ENCODE measurements around the gene SKAP1.

SKAP1 gene

GRCh38 chr17:48125829-48126531 lies 304.0 kb downstream of the SKAP1 start:
- Histone ChIP-seq H4K20me1 (peaks cover 0 to 69% (median 10%) of the 10 kb centered on the region in 11 experiments; a peak in 12 of 22 replicates), H3K36me3 (peaks cover 32 to 69% (median 58%) of the 10 kb centered on the region in 11 experiments), H3K9me3 (replicated peaks in 1 of 11) (no peaks in the 10 kb centered on the region), H3K27me3 (0 out of 22 replicates have a peak, but pooled peaks cover 0 to 4% (median 0%) of the 10 kb centered on the region in 11 experiments), H3K27ac (no peak overlapping the region), H3K4me1 (peaks cover 21 to 33% (median 26%) of the 10 kb centered on the region in 10 experiments), H3K9ac (peak overlapping the region in 3 of 11 experiments; percentile 15 to 59 (median 22); a peak in 5 of 22 replicates), H3K4me2 (peak overlapping the region; percentile 10 to 60 (median 43); a peak in 18 of 22 replicates), H3K4me3 (no peak overlapping the region)
- no peak for TF ChIP-seq Cebpa-rat (IDR thresholded peaks at IDR 0.05)

DNA sequence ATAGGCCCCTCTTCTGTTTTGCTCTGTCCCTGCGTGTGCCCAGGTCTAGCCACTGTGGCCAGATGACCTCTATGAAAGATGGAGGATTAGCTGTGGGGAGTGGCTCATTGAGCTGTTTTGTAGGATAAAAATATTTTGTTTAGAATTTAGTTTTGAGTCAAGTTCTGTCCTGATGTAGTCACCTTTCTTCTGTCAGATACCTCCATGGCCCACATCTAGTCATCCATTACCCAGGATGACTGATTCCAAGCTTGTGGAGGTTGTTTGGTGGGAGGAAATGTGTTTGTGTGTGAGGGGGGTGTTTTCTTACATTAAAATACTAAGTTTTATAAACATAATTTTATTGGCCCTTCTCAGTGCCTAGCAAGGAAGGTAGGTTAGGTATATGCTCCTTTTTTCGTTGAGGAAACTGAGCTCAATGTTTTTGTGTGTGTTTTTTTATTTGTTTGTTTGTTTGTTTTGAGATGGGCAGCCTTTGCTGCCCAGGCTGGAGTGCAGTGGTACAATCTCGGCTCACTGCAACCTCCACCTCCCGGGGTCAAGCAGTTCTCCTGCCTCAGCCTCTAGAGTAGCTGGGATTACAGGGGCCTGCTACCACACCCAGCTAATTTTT lies 306.1 kb downstream of the SKAP1 start:
- H3K4me2 ChIP-seq, result no peak overlapping the region
- no peak overlapping the region for H3K4me3 ChIP-seq
- H4K20me1 ChIP-seq, result peaks cover 2 to 81% (median 10%) of the 10 kb centered on the region in 11 experiments; a peak in 12 of 22 replicates
- no peaks in the 10 kb centered on the region for H3K9me3 ChIP-seq (replicated peaks in 1 of 11)
- no peak for TF ChIP-seq Cebpa-rat (IDR thresholded peaks at IDR 0.05)
- H3K9ac ChIP-seq, result no peak overlapping the region
- 0 out of 22 replicates have a peak, but pooled peaks cover 0 to 4% (median 0%) of the 10 kb centered on the region in 11 experiments for H3K27me3 ChIP-seq
- peaks cover 48 to 90% (median 76%) of the 10 kb centered on the region in 11 experiments for H3K36me3 ChIP-seq
- H3K27ac ChIP-seq, result no peak overlapping the region
- peaks cover 21 to 33% (median 26%) of the 10 kb centered on the region in 10 experiments for H3K4me1 ChIP-seq

DNA sequence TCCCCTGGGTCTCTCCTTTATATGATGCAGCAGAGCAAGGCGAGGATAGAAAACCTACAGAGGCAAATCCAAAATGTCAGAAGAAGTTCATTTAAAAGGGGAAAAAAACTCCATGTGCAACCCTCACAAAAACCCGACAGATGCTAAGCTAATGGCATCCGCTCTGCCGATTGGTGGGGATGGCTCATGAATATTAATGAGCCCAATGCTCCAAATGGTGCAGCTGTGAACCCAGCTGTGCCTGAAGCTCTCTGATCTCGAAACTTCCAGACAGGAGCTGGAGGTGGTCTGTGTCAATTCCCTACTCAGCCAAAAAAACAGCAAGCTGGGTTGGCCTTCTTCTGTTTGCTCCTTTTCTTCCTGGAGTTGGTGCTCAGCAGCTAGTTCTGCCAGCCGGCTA lies 306.9 kb downstream of the SKAP1 start:
- H4K20me1 ChIP-seq, result peaks cover 3 to 89% (median 14%) of the 10 kb centered on the region in 11 experiments; a peak in 13 of 22 replicates
- peaks cover 21 to 33% (median 26%) of the 10 kb centered on the region in 10 experiments for H3K4me1 ChIP-seq
- no peak for TF ChIP-seq Cebpa-rat (IDR thresholded peaks at IDR 0.05)
- H3K9me3 ChIP-seq (replicated peaks in 1 of 11), result no peaks in the 10 kb centered on the region
- no peak overlapping the region for H3K27ac ChIP-seq
- no peak overlapping the region for H3K9ac ChIP-seq
- H3K36me3 ChIP-seq, result peaks cover 56 to 98% (median 83%) of the 10 kb centered on the region in 11 experiments
- no peak overlapping the region for H3K4me3 ChIP-seq
- H3K27me3 ChIP-seq, result 0 out of 22 replicates have a peak, but pooled peaks cover 0 to 4% (median 0%) of the 10 kb centered on the region in 11 experiments
- H3K4me2 ChIP-seq, result no peak overlapping the region

DNA sequence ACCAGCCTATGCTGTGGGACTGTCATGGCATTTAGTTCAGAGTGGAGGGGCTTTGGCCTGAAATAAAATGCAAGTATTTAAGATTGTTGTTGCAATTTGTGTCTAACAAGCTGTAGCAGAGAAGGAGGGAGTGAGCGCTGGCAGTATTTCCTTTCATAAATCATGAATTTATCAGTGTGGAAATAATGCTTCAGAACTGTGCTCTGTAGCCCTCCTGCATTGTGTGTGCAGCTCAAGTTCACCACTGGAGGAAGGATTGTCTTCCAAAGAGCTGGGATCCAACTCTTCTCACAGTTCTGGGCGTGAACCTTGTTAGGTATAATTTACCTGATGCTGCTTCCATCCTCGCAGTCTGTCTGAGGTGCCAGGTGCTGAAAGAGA lies 307.4 kb downstream of the SKAP1 start:
- H3K36me3 ChIP-seq, result peaks cover 61 to 99% (median 88%) of the 10 kb centered on the region in 11 experiments
- H3K27me3 ChIP-seq, result 0 out of 22 replicates have a peak, but pooled peaks cover 0 to under 1% (median 0%) of the 10 kb centered on the region in 11 experiments
- H3K9ac ChIP-seq, result no peak overlapping the region
- H3K4me3 ChIP-seq, result no peak overlapping the region
- H4K20me1 ChIP-seq, result peaks cover 2 to 89% (median 11%) of the 10 kb centered on the region in 11 experiments; a peak in 13 of 22 replicates
- no peak for TF ChIP-seq Cebpa-rat (IDR thresholded peaks at IDR 0.05)
- no peak overlapping the region for H3K4me2 ChIP-seq
- peaks cover 19 to 31% (median 23%) of the 10 kb centered on the region in 10 experiments for H3K4me1 ChIP-seq
- no peaks in the 10 kb centered on the region for H3K9me3 ChIP-seq (replicated peaks in 1 of 11)
- no peak overlapping the region for H3K27ac ChIP-seq

DNA sequence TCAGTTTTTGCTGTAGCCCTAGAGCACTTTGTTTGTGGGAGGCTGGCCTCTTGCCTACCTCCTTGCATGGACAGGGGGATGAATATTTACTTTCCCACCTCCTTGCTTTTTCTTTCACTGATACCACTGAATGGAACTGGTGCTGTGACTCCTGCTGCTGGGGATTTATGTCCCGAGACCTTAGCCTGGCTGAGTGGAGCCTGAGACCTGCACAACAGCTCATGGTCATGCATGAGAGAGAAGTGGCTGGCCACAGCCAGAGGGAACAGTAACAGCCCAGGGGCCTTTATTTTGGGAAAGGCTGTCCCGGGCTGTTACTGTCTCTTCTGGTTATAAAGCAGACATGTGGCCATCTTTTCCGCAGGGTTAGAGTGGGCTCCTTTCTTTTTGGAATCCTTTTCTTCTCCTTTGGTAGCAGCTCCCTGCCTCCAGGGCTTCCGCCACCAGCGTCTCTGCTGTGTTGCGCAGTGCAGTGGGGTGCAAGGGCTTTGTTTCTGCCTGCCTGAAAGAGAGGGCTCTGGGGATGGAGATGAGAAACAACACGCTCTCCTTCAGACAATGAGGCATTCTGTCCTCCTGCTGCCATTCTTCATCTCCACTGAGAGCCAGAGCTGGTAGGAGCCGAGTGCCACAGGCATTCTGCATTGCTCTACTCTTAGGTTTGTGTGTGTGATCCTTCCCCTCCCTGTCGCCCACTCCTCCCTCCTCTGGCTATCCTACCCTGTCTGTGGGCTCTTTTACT lies 307.9 kb downstream of the SKAP1 start:
- Histone ChIP-seq H3K27ac (no peak overlapping the region), H3K27me3 (no peaks in the 10 kb centered on the region), H3K9ac (no peak overlapping the region), H4K20me1 (peaks cover 0 to 89% (median 10%) of the 10 kb centered on the region in 11 experiments; a peak in 12 of 22 replicates), H3K4me1 (peaks cover 13 to 25% (median 18%) of the 10 kb centered on the region in 10 experiments; a peak in 18 of 20 replicates), H3K4me3 (no peak overlapping the region), H3K9me3 (replicated peaks in 1 of 11) (no peaks in the 10 kb centered on the region), H3K4me2 (no peak overlapping the region), H3K36me3 (peaks cover 66 to 100% (median 94%) of the 10 kb centered on the region in 11 experiments)
- TF ChIP-seq Cebpa-rat (IDR thresholded peaks at IDR 0.05), result no peak

- H3K27ac ChIP-seq, result peak overlapping the region; percentile 50 to 83 (median 76)
- no peaks in the 10 kb centered on the region for H3K27me3 ChIP-seq
- peak; percentile 43 to 88 (median 74); a peak in 17 of 22 replicates for TF ChIP-seq Cebpa-rat (IDR thresholded peaks at IDR 0.05)
- peaks cover 0 to 53% (median 14%) of the 10 kb centered on the region in 11 experiments; a peak in 9 of 22 replicates for H4K20me1 ChIP-seq
- H3K9me3 ChIP-seq (replicated peaks in 1 of 11), result peaks cover 0 to 7% (median 0%) of the 10 kb centered on the region in 11 experiments; a peak in 2 of 22 replicates
- H3K4me2 ChIP-seq, result peak overlapping the region in 10 of 11 experiments; percentile 28 to 97 (median 84); a peak in 20 of 22 replicates
- peaks cover 37 to 82% (median 68%) of the 10 kb centered on the region in 10 experiments for H3K4me1 ChIP-seq
- peak overlapping the region in 10 of 11 experiments; percentile 35 to 86 (median 60); a peak in 16 of 22 replicates for H3K9ac ChIP-seq
- H3K36me3 ChIP-seq, result peaks cover 44 to 65% (median 52%) of the 10 kb centered on the region in 11 experiments
- peak overlapping the region in 3 of 10 experiments; percentile 11 to 28 (median 13); a peak in 4 of 20 replicates for H3K4me3 ChIP-seq
Measured at GRCh38 chr17:48113201-48113676, 316.8 kb downstream of the SKAP1 start.

- Histone ChIP-seq H3K9ac (peak overlapping the region in 6 of 11 experiments; percentile 30 to 86 (median 62); a peak in 9 of 22 replicates), H3K9me3 (replicated peaks in 1 of 11) (peaks cover 0 to 7% (median 0%) of the 10 kb centered on the region in 11 experiments; a peak in 2 of 22 replicates), H3K27me3 (no peaks in the 10 kb centered on the region), H4K20me1 (peaks cover 0 to 53% (median 6%) of the 10 kb centered on the region in 11 experiments; a peak in 8 of 22 replicates), H3K36me3 (peaks cover 31 to 52% (median 39%) of the 10 kb centered on the region in 11 experiments), H3K27ac (peak overlapping the region; percentile 8 to 83 (median 76); a peak in 17 of 22 replicates), H3K4me2 (peak overlapping the region; percentile 58 to 97 (median 83)), H3K4me3 (peak overlapping the region in 4 of 10 experiments; percentile 5 to 42 (median 31); a peak in 7 of 20 replicates), H3K4me1 (peaks cover 43 to 84% (median 70%) of the 10 kb centered on the region in 10 experiments)
- no peak for TF ChIP-seq Cebpa-rat (IDR thresholded peaks at IDR 0.05)
Measured at GRCh38 chr17:48111937-48112241, 318.1 kb downstream of the SKAP1 start.

- Histone ChIP-seq H3K27ac (peak overlapping the region in 10 of 11 experiments; percentile 6 to 82 (median 42); a peak in 14 of 22 replicates), H3K4me1 (peaks cover 49 to 87% (median 77%) of the 10 kb centered on the region in 10 experiments), H3K4me3 (peak overlapping the region in 4 of 10 experiments; percentile 81 to 96 (median 89); a peak in 7 of 20 replicates), H3K36me3 (peaks cover 22 to 41% (median 29%) of the 10 kb centered on the region in 11 experiments), H3K4me2 (peak overlapping the region; percentile 58 to 97 (median 83)), H4K20me1 (peaks cover 0 to 53% (median 6%) of the 10 kb centered on the region in 11 experiments; a peak in 8 of 22 replicates), H3K27me3 (no peaks in the 10 kb centered on the region), H3K9me3 (replicated peaks in 1 of 11) (peaks cover 0 to 7% (median 0%) of the 10 kb centered on the region in 11 experiments; a peak in 2 of 22 replicates), H3K9ac (peak overlapping the region in 5 of 11 experiments; percentile 3 to 86 (median 12); a peak in 5 of 22 replicates)
- no peak for TF ChIP-seq Cebpa-rat (IDR thresholded peaks at IDR 0.05)
Measured at GRCh38 chr17:48110761-48111160, 319.3 kb downstream of the SKAP1 start.

Measured in BLaER1 treated with 17β-estradiol and CSF1 and Interleukin-3, amounts not matched to agents 10 nM and 100 nM (cell line).